HG02885 (cell line): Measurements from ENCODE around the gene TLCD3B.
"Not testable (repeated sequence)": the region's sequence is repeated elsewhere in the genome, so short reads cannot be mapped to it uniquely, and the experiment has no call there.

Source experiments
- ATAC-seq: cut with Tn5 transposase; IDR thresholded peaks from one replicate; pipeline ENCODE4 v1.9.1; 2021; ENCODE audit warnings: mild to moderate bottlenecking; ENCODE audit not compliant: unreplicated experiment, poor library complexity

Gene TLCD3B

GRCh38 chr16:30027588-30028437 is 3.3 kb downstream of the TLCD3B start:
- no peak for ATAC-seq

GRCh38 chr16:30026449-30026848 is 4.6 kb downstream of the TLCD3B start:
- ATAC-seq = no peak

GRCh38 chr16:30025574-30025973 is 5.5 kb downstream of the TLCD3B start:
- ATAC-seq = no peak

GRCh38 chr16:30025156-30025555 is 5.9 kb downstream of the TLCD3B start:
- ATAC-seq = no peak

- ATAC-seq = no peak
Observed at GRCh38 chr16:30024451-30024850, 6.6 kb downstream of the TLCD3B start.

- no peak for ATAC-seq
Observed at GRCh38 chr16:30023586-30023985, 7.5 kb downstream of the TLCD3B start.

- ATAC-seq = no peak
Observed at GRCh38 chr16:30022887-30023286, 8.2 kb downstream of the TLCD3B start, which contains the start of gene C16orf92. Gene C16orf92 (plus strand): TSS chr16:30023198. CDS start chr16:30023341, 143 bp downstream.

- no peak for ATAC-seq
Observed at GRCh38 chr16:30018731-30019158, 12.3 kb downstream of the TLCD3B start.

- ATAC-seq = not testable (repeated sequence)
Observed at GRCh38 chr16:30017937-30018336, 13.1 kb downstream of the TLCD3B start.

- ATAC-seq = no peak
Observed at GRCh38 chr16:30017277-30017656, 13.8 kb downstream of the TLCD3B start.

- no peak for ATAC-seq
Observed at GRCh38 chr16:30016555-30017276, 14.4 kb downstream of the TLCD3B start.

- ATAC-seq = not testable (repeated sequence)
Observed at GRCh38 chr16:30015450-30015849, 15.6 kb downstream of the TLCD3B start.

GRCh38 chr16:30012598-30012997 is 18.5 kb downstream of the TLCD3B start:
- ATAC-seq = not testable (repeated sequence)

- ATAC-seq = no peak
Observed at GRCh38 chr16:30011714-30012504, 19.2 kb downstream of the TLCD3B start.

GRCh38 chr16:30010844-30011713 is 20.0 kb downstream of the TLCD3B start, which contains the start of gene DOC2A:
Gene DOC2A (minus strand): TSS chr16:30011027. CDS start chr16:30010222, 805 bp downstream.
- ATAC-seq = no peak

GRCh38 chr16:30009990-30010843 is 20.9 kb downstream of the TLCD3B start:
- no peak for ATAC-seq

GRCh38 chr16:30009085-30009862 is 21.8 kb downstream of the TLCD3B start:
- no peak for ATAC-seq

- no peak for ATAC-seq
Observed at GRCh38 chr16:30007378-30007895, 23.6 kb downstream of the TLCD3B start.
